NCI-H187 treated with DMSO at 0.1 percent for 48 hours (cell line): ENCODE measurements around the gene ANKS1B.
"Not testable (repeated sequence)": the region's sequence is repeated elsewhere in the genome, so short reads cannot be mapped to it uniquely, and the experiment has no call there.

Experiments used
- DNase-seq: peaks from one replicate; lab custom pipeline; 2025; lab: John Stamatoyannopoulos, UW

The ANKS1B gene

GRCh38 chr12:99765469-99766114, 219.1 kb downstream of the ANKS1B start:
- no peak for DNase-seq

- DNase-seq: no peak
Measured at GRCh38 chr12:99759444-99759843, 225.3 kb downstream of the ANKS1B start.

- no peak for DNase-seq
Measured at GRCh38 chr12:99758997-99759396, 225.7 kb downstream of the ANKS1B start.

GRCh38 chr12:99752740-99753139, 232.0 kb downstream of the ANKS1B start:
- DNase-seq: no peak

GRCh38 chr12:99746538-99746937, 238.2 kb downstream of the ANKS1B start:
- DNase-seq: no peak

- DNase-seq: no peak
Measured at GRCh38 chr12:99745895-99746294, 238.8 kb downstream of the ANKS1B start.

GRCh38 chr12:99745121-99745520, 239.6 kb downstream of the ANKS1B start:
- DNase-seq: no peak

GRCh38 chr12:99736760-99737269, 247.9 kb downstream of the ANKS1B start:
- DNase-seq: no peak

GRCh38 chr12:99732131-99732530, 252.6 kb downstream of the ANKS1B start:
- no peak for DNase-seq

GRCh38 chr12:99722690-99723486, 261.8 kb downstream of the ANKS1B start:
- no peak for DNase-seq

GRCh38 chr12:99721715-99722275, 262.9 kb downstream of the ANKS1B start:
- DNase-seq: no peak

GRCh38 chr12:99720083-99720465, 264.7 kb downstream of the ANKS1B start:
- DNase-seq: not testable (repeated sequence)

GRCh38 chr12:99719411-99720082, 265.2 kb downstream of the ANKS1B start:
- not testable (repeated sequence) for DNase-seq

GRCh38 chr12:99715841-99716510, 268.8 kb downstream of the ANKS1B start:
- not testable (repeated sequence) for DNase-seq

GRCh38 chr12:99714921-99715320, 269.8 kb downstream of the ANKS1B start:
- not testable (repeated sequence) for DNase-seq

GRCh38 chr12:99713946-99714520, 270.7 kb downstream of the ANKS1B start:
- no peak for DNase-seq

- no peak for DNase-seq
Measured at GRCh38 chr12:99712281-99712680, 272.5 kb downstream of the ANKS1B start.

GRCh38 chr12:99711246-99711645, 273.5 kb downstream of the ANKS1B start:
- no peak for DNase-seq

- no peak for DNase-seq
Measured at GRCh38 chr12:99709619-99710018, 275.1 kb downstream of the ANKS1B start.

- DNase-seq: no peak
Measured at GRCh38 chr12:99709116-99709515, 275.6 kb downstream of the ANKS1B start.

GRCh38 chr12:99707883-99708282, 276.9 kb downstream of the ANKS1B start:
- no peak for DNase-seq
